Activated T-helper 17 cell treated with anti-CD3 and anti-CD28 coated beads, Interleukin-2, amount 50 U/mL, for 72 hours (primary cell): ENCODE measurements around the gene COA1. TPM values are rescaled to one million over a fixed set of nuclear protein-coding genes. Genes with fewer than 3 reads are reported as not detected.
A peak's percentile ranks its signal among the peaks of the same experiment; 100 is the strongest.
"Not testable (repeated sequence)": the region's sequence is repeated elsewhere in the genome, so short reads cannot be mapped to it uniquely, and the experiment has no call there.

Experiments used
- ATAC-seq: fragments of 150-1000 bp; cut with Tn5 transposase; replicated peaks from 2 replicates; pipeline ENCODE4 v1.10.0; 2021; ENCODE audit warnings: mild to moderate bottlenecking, moderate library complexity
- H3K27ac Mint-ChIP-seq: one replicate; pipeline ENCODE4 v1.8.0; 2022; ENCODE audit warnings: mixed read lengths
- H3K27me3 Mint-ChIP-seq: one replicate; pipeline ENCODE4 v1.8.0; 2022; ENCODE audit warnings: mixed read lengths
- H3K36me3 Mint-ChIP-seq: one replicate; pipeline ENCODE4 v1.8.0; 2022; ENCODE audit warnings: low read depth, mild to moderate bottlenecking, mixed read lengths
- H3K4me1 Mint-ChIP-seq: one replicate; pipeline ENCODE4 v1.8.0; 2022; ENCODE audit warnings: mixed read lengths
- H3K4me3 Mint-ChIP-seq: one replicate; pipeline ENCODE4 v1.8.0; 2022; ENCODE audit warnings: mild to moderate bottlenecking, mixed read lengths
- H3K9me3 Mint-ChIP-seq: one replicate; pipeline ENCODE4 v1.8.0; 2022; ENCODE audit warnings: mixed read lengths
- total RNA-seq, 2 donors: library from RNA; stranded (reverse); gene quantifications; one replicate each; pipeline ENCODE4 v1.2.3, GENCODE V29; 2022

COA1 gene
- total RNA-seq, 2 donors from 2014 or later = 36.1 to 46.2 TPM

- no peaks in the 10 kb centered on the region for H3K9me3 Mint-ChIP-seq
- peaks cover 35% of the 10 kb centered on the region for H3K36me3 Mint-ChIP-seq
- ATAC-seq = no peak
- no peaks in the 10 kb centered on the region for H3K27me3 Mint-ChIP-seq
- H3K4me1 Mint-ChIP-seq = peaks cover 27% of the 10 kb centered on the region
- H3K4me3 Mint-ChIP-seq = no peak overlapping the region
- no peak overlapping the region for H3K27ac Mint-ChIP-seq
These were observed 112.3 kb downstream of the COA1 start for GRCh38 chr7:43616977-43617376.

DNA sequence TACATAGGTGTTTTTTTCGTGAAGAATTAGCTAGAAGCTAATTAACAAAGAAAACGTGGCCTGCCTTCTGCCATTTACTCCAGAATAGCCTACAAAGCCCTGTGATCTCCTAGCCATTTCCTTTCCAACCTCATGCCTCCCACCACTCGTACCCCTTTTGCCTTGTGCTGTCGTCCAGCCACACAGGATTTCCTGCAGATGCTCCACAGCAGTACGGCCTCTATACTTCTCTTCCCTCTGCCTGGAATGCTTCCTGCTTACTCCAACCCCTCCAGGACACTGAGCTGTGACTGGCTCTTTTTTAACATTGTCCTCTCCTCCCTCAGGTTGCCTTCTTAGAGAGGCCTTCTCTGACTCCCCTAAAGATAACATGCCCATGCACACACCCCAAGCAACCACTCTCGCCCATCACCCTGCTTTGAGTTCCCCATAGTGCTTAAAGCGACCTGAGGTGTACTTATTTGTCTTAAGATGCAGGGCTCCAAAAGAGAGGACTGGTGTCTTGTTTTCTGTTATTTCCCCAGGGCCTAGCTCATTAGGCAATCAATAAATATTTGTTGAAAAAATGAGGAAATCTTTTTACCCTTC lies 113.7 kb downstream of the COA1 start:
- Mint-ChIP-seq H3K4me3 (peak overlapping the region; percentile 19), H3K4me1 (peaks cover 31% of the 10 kb centered on the region), H3K9me3 (no peaks in the 10 kb centered on the region), H3K27me3 (no peaks in the 10 kb centered on the region), H3K36me3 (peaks cover 40% of the 10 kb centered on the region), H3K27ac (peak overlapping the region; percentile 86)
- ATAC-seq = no peak

- H3K27me3 Mint-ChIP-seq = no peaks in the 10 kb centered on the region
- no peaks in the 10 kb centered on the region for H3K9me3 Mint-ChIP-seq
- H3K36me3 Mint-ChIP-seq = peaks cover 68% of the 10 kb centered on the region
- peaks cover 39% of the 10 kb centered on the region for H3K4me1 Mint-ChIP-seq
- H3K27ac Mint-ChIP-seq = peak overlapping the region; percentile 93
- H3K4me3 Mint-ChIP-seq = peak overlapping the region; percentile 67
- peak; percentile 91 for ATAC-seq
These were observed 116.4 kb downstream of the COA1 start for GRCh38 chr7:43612599-43613589.

DNA sequence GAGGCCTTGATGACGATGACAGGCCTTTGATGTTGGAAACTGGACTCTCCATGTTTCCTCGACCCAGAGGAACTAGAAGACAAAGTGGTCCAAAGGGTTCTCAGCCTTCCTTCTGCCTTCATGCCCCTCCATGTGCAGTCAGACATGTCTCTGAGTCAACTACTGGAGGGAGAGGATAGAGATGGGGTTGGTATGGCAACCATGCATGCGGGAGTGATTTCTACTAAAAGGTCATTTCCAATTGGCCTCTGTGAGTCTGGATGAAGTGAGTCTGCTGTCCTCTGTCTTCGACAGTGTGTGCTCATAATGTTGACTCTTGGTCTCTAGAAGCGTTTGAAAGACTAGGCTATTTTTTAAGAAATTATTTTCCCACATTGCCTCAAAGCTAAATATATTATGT lies 117.2 kb downstream of the COA1 start:
- peak overlapping the region; percentile 67 for H3K4me3 Mint-ChIP-seq
- H3K9me3 Mint-ChIP-seq = no peaks in the 10 kb centered on the region
- peaks cover 72% of the 10 kb centered on the region for H3K36me3 Mint-ChIP-seq
- ATAC-seq = peak; percentile 18
- peaks cover 39% of the 10 kb centered on the region for H3K4me1 Mint-ChIP-seq
- H3K27ac Mint-ChIP-seq = peak overlapping the region; percentile 93
- H3K27me3 Mint-ChIP-seq = no peaks in the 10 kb centered on the region

- no peak for ATAC-seq
- H3K4me1 Mint-ChIP-seq = peaks cover 51% of the 10 kb centered on the region
- H3K9me3 Mint-ChIP-seq = no peaks in the 10 kb centered on the region
- H3K27ac Mint-ChIP-seq = peak overlapping the region; percentile 6
- peaks cover 93% of the 10 kb centered on the region for H3K36me3 Mint-ChIP-seq
- no peaks in the 10 kb centered on the region for H3K27me3 Mint-ChIP-seq
- no peak overlapping the region for H3K4me3 Mint-ChIP-seq
These were observed 120.2 kb downstream of the COA1 start for GRCh38 chr7:43609097-43609496.

- peaks cover 46% of the 10 kb centered on the region for H3K36me3 Mint-ChIP-seq
- H3K27ac Mint-ChIP-seq = peak overlapping the region; percentile 7
- no peaks in the 10 kb centered on the region for H3K9me3 Mint-ChIP-seq
- H3K4me3 Mint-ChIP-seq = peak overlapping the region; percentile 37
- ATAC-seq = no peak
- peaks cover 38% of the 10 kb centered on the region for H3K4me1 Mint-ChIP-seq
- H3K27me3 Mint-ChIP-seq = no peaks in the 10 kb centered on the region
These were observed 125.1 kb downstream of the COA1 start for GRCh38 chr7:43604251-43604650.

- no peaks in the 10 kb centered on the region for H3K9me3 Mint-ChIP-seq
- no peak for ATAC-seq
- no peaks in the 10 kb centered on the region for H3K27me3 Mint-ChIP-seq
- no peak overlapping the region for H3K4me3 Mint-ChIP-seq
- peaks cover 29% of the 10 kb centered on the region for H3K4me1 Mint-ChIP-seq
- peaks cover 29% of the 10 kb centered on the region for H3K36me3 Mint-ChIP-seq
- H3K27ac Mint-ChIP-seq = no peak overlapping the region
These were observed 127.1 kb downstream of the COA1 start for GRCh38 chr7:43602256-43602655.

- H3K4me3 Mint-ChIP-seq = peak overlapping the region; percentile 18
- H3K27ac Mint-ChIP-seq = no peak overlapping the region
- peaks cover 22% of the 10 kb centered on the region for H3K4me1 Mint-ChIP-seq
- H3K36me3 Mint-ChIP-seq = peaks cover 11% of the 10 kb centered on the region
- no peaks in the 10 kb centered on the region for H3K27me3 Mint-ChIP-seq
- ATAC-seq = no peak
- no peaks in the 10 kb centered on the region for H3K9me3 Mint-ChIP-seq
These were observed 129.3 kb downstream of the COA1 start for GRCh38 chr7:43600056-43600455.

GRCh38 chr7:43596426-43596825 lies 132.9 kb downstream of the COA1 start:
- not testable (repeated sequence) for H3K9me3 Mint-ChIP-seq, H3K27me3 Mint-ChIP-seq, ATAC-seq, H3K27ac Mint-ChIP-seq, H3K4me3 Mint-ChIP-seq
- H3K4me1 Mint-ChIP-seq = peaks cover 34% of the 10 kb centered on the region
- H3K36me3 Mint-ChIP-seq = peaks cover 13% of the 10 kb centered on the region

DNA sequence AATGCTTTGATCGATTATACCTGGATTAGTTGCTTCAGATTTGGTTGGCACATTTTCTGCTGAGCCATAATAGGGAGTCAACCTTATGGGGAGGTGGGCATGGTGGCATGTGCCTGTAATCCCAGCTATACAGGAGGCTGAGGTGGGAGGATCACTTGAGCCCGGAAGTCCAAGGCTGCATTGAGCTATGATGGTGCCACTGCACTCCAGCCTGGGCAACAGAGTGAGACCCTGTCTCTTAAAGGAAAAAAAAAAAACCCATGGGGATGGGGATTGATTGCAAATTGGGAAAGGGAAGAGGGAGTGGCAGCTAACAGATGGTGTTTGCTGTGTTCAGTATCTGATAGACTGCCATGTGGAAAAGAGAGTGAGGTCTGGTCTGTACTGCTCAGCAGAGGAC lies 135.3 kb downstream of the COA1 start:
- H3K4me1 Mint-ChIP-seq = peaks cover 45% of the 10 kb centered on the region
- H3K4me3 Mint-ChIP-seq = peak overlapping the region; percentile 52
- H3K36me3 Mint-ChIP-seq = peaks cover 35% of the 10 kb centered on the region
- H3K27ac Mint-ChIP-seq = peak overlapping the region; percentile 25
- H3K27me3 Mint-ChIP-seq = no peaks in the 10 kb centered on the region
- no peaks in the 10 kb centered on the region for H3K9me3 Mint-ChIP-seq
- ATAC-seq = no peak

- no peaks in the 10 kb centered on the region for H3K9me3 Mint-ChIP-seq
- ATAC-seq = no peak
- peak overlapping the region; percentile 52 for H3K4me3 Mint-ChIP-seq
These were observed 136.3 kb downstream of the COA1 start for GRCh38 chr7:43593010-43593409.

DNA sequence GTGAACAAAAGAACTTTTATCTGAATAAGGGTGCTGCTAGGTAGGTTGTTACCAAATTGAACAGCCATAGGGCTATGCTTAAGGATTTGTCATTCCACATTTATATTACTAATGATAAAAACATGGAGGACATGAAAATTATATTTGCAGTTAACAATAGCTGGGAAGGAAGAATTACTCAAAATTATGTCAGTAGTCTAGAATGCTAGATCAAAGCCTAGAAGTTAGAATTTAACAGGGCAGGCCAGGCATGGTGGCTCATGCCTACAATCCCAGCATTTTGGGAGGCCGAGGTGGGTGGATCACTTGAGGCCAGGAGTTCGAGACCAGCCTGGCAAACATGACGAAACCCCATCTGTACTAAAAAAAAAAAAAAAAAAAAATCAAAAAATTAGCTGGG lies 137.0 kb downstream of the COA1 start:
- H3K9me3 Mint-ChIP-seq = no peaks in the 10 kb centered on the region
- no peak for ATAC-seq
- H3K4me3 Mint-ChIP-seq = peak overlapping the region; percentile 57
- peaks cover 54% of the 10 kb centered on the region for H3K4me1 Mint-ChIP-seq
- no peaks in the 10 kb centered on the region for H3K27me3 Mint-ChIP-seq
- H3K36me3 Mint-ChIP-seq = peaks cover 43% of the 10 kb centered on the region
- peak overlapping the region; percentile 64 for H3K27ac Mint-ChIP-seq

More at GRCh38 chr7:43593010-43593409, 136.3 kb downstream of the COA1 start:
- Mint-ChIP-seq H3K27me3 (no peaks in the 10 kb centered on the region), H3K27ac (no peak overlapping the region), H3K4me1 (peaks cover 54% of the 10 kb centered on the region), H3K36me3 (peaks cover 43% of the 10 kb centered on the region)

GRCh38 chr7:43591558-43592180 lies 137.7 kb downstream of the COA1 start:
- H3K4me3 Mint-ChIP-seq = peak overlapping the region; percentile 57
- peak overlapping the region; percentile 64 for H3K27ac Mint-ChIP-seq
- peaks cover 43% of the 10 kb centered on the region for H3K36me3 Mint-ChIP-seq
- H3K4me1 Mint-ChIP-seq = peaks cover 54% of the 10 kb centered on the region
- peak; percentile 57 for ATAC-seq
- no peaks in the 10 kb centered on the region for H3K27me3 Mint-ChIP-seq
- no peaks in the 10 kb centered on the region for H3K9me3 Mint-ChIP-seq

GRCh38 chr7:43590862-43591557 lies 138.3 kb downstream of the COA1 start:
- Mint-ChIP-seq H3K4me3 (peak overlapping the region; percentile 57), H3K9me3 (no peaks in the 10 kb centered on the region), H3K36me3 (peaks cover 47% of the 10 kb centered on the region), H3K27me3 (no peaks in the 10 kb centered on the region), H3K4me1 (peaks cover 58% of the 10 kb centered on the region), H3K27ac (peak overlapping the region; percentile 64)
- peak; percentile 76 for ATAC-seq
